DOHH2 (cell line): ENCODE measurements around the gene IL18.

Source experiments
- CTCF ChIP-seq: fragments of 200-600 bp; sonication (generic); IDR thresholded peaks from one replicate; pipeline ENCODE4 v1.5.1; 2014; ENCODE audit warnings: antibody characterized with exemption, mild to moderate bottlenecking, low read depth, low read length; ENCODE audit not compliant: poor library complexity, severe bottlenecking
- EZH2phosphoT487 ChIP-seq: fragments of 200-600 bp; sonication (generic); IDR thresholded peaks from 2 replicates; pipeline ENCODE4 v1.6.1; 2017; ENCODE audit warnings: borderline replicate concordance, mild to moderate bottlenecking, antibody characterized with exemption, low read length, moderate library complexity, mixed read lengths

GRCh38 chr11:112096194-112096593 is 67.7 kb downstream of the IL18 start:
- TF ChIP-seq EZH2phosphoT487 (no peak), CTCF (no peak)
